Activated T-cell treated with anti-CD3 and anti-CD28 coated beads for 4 hours (primary cell): ENCODE results near the gene TPM3.
"Not testable (repeated sequence)": the region's sequence is repeated elsewhere in the genome, so short reads cannot be mapped to it uniquely, and the experiment has no call there.

ENCODE experiments used
- DNase-seq: peaks from one replicate; pipeline ENCODE4 v3.0.0-alpha.2; 2020

Gene TPM3

DNA sequence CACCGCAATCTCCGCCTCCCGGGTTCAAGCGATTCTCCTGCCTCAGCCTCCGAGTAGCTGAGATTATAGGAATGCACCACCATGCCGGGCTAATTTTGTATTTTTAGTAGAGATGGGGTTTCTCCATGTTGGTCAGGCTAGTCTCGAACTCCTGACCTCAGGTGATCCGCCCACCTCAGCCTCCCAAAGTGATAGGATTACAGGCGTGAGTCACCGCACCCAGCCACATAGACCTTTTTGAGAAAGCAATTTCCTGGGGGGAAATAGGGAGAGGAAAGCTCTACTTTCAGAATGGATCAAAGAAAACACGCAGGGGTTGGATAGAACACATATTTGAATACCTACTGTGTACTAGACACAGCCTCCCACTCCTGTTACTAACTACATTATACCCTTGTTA lies 13.9 kb upstream of the TPM3 start:
- not testable (repeated sequence) for DNase-seq

DNA sequence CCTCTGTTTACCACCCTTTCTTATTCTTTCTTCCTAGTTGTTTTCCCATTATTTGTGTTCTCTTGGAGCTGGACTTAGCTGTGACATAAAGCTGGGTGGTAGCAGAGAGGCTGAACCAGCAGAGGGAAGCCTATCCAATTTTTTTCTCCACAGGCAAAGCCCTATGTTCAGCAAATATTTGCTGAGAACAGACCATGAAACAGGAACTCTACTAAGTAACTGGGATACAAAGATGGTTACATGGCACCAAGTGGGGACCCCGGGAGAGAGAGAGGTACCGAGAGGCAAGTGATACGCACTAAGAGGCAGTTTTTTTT lies 7.6 kb upstream of the TPM3 start:
- no peak for DNase-seq

- DNase-seq = peak; percentile 54
Measured at GRCh38 chr1:154198756-154199562, 7.1 kb upstream of the TPM3 start.

DNA sequence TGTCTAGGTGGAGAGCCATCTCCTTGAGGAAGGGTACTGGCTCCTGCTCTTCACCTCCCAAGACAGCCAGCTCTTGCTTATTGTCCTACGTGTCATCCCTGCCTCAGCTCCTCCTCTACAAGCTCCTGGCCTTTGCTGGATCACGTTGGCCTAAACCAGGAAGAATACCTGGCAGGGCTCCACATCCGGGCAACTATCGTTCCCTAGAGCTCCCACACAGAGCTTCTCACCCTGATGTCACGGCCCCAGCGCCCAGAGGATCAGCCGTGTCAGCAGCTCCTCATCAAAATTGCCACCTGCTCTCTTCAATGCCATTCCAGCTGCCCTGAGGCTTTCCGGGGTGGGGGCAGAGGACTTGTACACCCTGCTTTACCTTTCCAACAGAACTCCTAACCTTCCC lies 1.9 kb upstream of the TPM3 start:
- no peak for DNase-seq

DNA sequence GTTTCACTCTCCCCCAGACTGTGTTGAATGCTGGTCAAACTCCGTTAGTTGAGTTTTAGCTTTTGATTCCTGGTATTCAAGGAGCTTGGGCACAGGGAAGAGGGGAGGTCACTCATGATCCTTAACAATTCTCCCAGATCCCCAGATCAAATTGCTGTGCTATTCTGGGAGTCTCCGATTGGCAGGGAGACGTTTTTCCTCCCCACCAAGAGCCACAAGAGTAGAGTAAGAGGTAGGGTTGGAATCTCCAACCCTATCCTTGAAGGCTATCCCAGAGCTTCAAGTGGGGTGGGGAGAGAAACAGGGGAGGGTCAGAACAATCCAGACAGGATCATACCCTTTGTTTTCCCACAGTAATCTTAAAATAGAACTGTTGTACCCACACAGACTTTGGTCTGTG lies 576 bp upstream of the TPM3 start:
- DNase-seq = no peak

DNA sequence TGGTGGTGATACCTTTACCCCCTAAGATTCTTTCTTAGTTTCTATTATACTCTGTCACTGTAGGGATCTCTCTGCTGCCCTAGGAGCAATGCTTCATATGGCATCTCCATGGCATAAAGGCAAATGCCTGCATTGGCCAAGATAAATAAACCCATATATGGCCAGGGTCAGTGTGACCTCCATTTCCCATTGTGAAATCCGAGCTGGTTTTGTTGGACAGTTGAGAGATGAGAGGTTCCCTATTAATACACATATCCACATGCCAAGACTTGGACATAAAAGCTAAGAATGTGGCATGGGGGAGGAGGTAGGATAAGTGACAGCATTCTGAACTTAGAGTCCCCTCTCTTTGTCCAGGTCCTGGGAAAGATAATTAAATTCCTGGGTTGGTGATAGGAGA lies 1.4 kb downstream of the TPM3 start:
- no peak for DNase-seq

- DNase-seq = no peak
Measured at GRCh38 chr1:154186852-154187501, 4.9 kb downstream of the TPM3 start.

- DNase-seq = peak; percentile 42
Measured at GRCh38 chr1:154186177-154186576, 5.7 kb downstream of the TPM3 start.

DNA sequence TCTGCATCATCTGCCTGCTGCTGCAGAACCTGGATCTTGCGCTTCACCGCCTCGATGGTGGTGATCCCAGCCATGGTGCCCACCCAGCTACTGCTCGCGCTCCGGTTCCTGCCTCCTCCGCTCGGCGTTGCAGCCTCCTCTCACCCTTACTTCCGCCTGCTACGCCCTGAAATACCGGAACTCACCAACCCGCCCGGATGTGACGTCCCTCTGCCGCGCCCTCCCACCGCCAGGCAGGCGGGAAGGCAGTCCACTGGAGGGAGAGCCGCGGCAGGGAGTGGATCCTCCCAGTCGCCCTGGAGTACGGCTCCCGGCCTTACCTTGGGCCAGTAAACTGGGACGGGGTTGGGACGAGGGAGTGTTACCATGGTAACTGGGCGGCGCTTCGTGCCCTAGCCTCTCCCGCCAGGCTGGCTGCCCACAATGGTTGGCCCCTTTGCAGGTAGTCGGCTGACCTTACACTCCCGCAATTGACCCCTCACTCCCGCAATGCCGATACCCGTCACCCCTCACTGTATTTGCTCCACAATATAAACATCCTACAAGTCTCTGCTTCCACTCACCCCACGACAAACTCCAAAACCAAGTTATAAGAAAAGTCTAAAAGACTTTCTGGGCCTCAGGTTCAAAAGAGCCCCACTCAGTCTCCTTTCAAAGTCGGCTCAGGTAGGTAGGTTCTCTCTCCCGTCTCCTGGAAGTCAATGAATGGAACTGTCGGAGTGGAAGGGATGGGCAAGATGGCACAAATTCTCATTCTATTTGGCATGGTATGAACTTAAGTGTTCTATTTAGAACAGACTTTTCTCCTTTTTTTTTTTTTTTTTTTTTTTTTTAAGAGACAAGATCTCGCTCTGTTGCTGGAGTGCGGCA lies 8.6 kb downstream of the TPM3 start:
- peak; percentile 94 for DNase-seq

DNA sequence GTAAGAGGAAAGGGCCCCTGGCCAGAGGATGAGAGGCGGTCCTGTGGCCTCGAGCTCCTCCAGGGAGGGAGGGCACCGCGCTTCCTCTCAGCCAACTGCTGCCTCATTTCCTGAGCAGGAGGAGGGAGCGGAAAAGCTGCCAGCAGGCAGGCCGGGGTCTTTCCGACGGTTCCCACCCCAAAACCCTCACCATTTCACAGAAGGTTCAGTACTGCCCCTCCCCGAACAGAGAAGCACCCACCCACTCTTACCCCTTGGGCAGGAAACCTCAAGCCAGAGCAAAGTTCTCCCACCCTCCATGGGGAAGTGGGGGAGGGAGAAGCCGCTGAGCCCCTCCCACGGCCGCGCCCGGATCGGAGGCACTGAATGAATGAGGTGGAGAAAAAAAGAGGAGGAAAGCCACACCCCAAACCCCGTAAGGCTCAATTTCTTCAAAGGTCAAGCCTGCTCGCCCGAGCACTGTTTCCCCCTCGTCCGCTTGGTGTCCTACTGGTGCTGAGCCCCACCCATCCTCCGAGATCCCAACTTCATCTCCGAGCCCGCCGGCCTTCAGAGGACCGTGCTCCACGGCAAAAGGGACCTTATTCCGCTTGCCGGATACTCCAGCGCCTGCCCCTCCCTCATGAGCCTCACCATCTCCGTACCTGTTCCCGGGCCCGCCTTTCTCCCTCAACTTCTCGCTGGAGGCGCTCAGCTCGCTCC lies 9.4 kb downstream of the TPM3 start:
- peak; percentile 47 for DNase-seq

DNA sequence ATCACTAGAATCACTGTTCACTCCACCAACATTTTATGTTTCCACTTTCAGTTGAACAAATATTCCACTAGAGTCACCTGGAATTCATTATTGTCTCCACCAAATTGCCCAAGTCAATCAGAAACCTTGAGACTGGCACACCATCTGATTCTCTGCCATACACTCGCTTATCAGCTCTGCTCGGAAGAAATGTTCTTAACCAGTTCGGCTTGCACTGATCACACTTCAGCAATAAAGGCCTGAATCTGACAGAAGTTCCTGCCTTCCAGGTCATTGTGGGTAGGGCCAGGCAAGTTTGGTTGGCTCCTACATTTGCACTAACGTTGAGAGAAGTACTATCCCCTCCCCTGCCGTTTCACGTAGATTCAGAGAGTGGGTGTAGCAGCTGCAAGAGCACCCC lies 10.0 kb downstream of the TPM3 start:
- no peak for DNase-seq

GRCh38 chr1:154179946-154180687 lies 11.8 kb downstream of the TPM3 start:
- DNase-seq = no peak

DNA sequence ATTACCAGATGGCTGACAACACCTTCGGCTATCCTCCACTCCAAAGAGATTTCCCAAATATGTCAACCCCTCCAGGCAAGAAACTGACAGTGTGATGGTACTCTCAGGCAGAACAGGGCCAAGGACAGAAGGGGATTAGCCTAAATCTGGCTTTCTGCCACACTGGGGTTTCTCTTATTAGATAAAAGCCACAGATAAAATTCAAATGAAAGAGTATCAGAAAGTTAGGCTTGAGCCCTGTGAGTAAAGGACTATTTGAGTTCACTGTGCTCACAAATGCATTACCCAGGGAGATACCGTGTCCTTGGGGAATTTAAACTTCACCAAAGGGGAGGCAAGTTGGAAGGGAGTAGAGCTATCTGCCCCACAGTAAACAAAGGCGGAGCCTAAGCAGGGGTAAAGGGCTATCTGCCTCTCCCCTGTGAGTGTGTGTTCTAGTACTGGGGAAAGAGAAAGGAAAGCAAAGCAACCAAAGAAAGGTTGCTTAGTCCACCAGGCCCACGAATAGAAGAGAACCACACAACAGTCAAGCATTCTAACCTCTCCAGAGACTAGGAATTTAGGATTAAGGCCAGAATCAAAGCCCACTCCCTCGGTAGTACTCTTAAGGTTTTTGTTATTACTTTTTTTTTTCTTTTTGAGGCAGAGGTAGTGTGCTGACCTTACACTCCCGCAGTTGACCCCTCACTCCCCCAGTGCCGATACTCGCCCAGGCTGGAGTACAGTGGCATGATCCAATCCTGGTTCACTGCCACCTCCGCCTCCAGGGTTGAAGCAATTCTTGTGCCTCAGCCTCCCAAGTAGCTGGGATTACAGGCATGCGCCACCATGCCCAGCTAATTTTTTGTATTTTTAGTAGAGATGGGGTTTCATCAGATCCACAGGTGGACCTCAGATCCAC lies 12.7 kb downstream of the TPM3 start:
- DNase-seq = no peak

- peak; percentile 23 for DNase-seq
Measured at GRCh38 chr1:154178013-154178412, 13.9 kb downstream of the TPM3 start.

GRCh38 chr1:154176337-154176736 lies 15.6 kb downstream of the TPM3 start:
- DNase-seq = no peak

GRCh38 chr1:154174654-154175053 lies 17.2 kb downstream of the TPM3 start:
- DNase-seq = no peak

DNA sequence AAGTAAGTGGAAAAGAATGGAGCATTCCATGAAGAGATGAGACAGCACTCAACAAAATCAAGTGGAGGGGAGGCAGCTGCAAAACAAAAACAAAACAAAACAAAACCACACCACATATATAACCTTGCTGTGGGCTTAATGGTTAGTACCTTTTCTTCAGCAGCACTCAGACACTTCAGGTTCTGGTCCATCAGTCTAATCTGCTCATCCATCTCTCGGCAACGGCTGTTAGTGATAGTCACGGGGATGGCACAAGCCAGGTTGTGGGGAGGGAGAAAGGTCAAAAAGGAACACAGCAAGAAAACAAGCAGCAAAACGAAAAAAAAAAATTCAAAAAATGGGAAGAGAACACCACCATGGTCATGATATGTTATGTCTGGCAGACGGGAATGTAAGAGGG lies 20.0 kb downstream of the TPM3 start:
- no peak for DNase-seq

- no peak for DNase-seq
Measured at GRCh38 chr1:154171223-154171583, 20.7 kb downstream of the TPM3 start.

- DNase-seq = peak; percentile 43
Measured at GRCh38 chr1:154170547-154171222, 21.2 kb downstream of the TPM3 start.

- no peak for DNase-seq
Measured at GRCh38 chr1:154167461-154167860, 24.4 kb downstream of the TPM3 start.

DNA sequence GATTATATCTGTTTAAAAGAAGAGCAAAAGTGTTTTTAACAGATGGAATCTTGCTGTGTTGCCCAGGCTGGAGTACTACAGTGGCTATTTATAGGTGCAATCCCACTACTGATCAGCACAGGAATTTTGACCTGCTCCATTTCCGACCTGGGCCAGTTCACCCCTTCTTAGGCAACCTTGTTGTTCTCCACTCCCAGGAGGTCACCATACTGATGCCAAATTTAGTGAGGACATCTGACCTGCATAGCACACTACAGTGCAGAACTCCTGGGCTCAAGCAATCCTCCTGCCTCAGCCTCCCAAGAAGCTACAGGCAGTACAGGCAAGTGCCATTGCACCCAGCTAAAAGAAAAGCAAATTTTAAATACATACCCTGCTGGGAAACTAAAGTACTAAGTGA lies 25.7 kb downstream of the TPM3 start:
- no peak for DNase-seq
